ENCODE results near the gene MYPN. TPM values are rescaled to one million over a fixed set of nuclear protein-coding genes. Genes with fewer than 3 reads are reported as not detected.

MYPN gene
- total RNA-seq, 2 donors from 2014 or later, result not detected

DNA sequence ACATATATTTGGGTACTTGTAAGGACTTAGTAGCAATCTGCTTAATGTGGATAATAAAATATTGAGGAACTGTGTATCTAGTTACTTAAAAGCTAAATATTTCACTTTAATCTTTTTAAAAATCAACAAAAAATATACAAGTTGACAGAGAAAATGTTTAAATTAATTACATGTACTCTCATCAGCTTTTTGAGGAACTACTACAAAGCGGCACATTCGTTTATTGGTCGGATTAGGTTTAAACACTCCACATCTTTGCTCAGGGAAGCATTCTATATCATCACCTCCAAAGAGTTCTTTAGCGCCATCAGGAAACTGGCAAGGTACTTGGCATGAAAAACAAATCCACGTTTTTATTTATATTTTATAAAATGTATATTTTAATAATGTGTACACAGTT is 121.0 kb downstream of the MYPN start:
- Histone ChIP-seq H3K9ac (ENCODE audit: extremely low read depth, low read length, poor library complexity, severe bottlenecking) (no peak overlapping the region), H3K9me3 (ENCODE audit: control insufficient read depth, low read length) (no peaks in the 10 kb centered on the region), H3K27ac (ENCODE audit: low read depth, low read length) (no peak overlapping the region), H3K4me1 (ENCODE audit: control insufficient read depth, insufficient read depth, low read length) (no peaks in the 10 kb centered on the region), H3K27me3 (ENCODE audit: control insufficient read depth, insufficient read depth, low read length, poor library complexity, severe bottlenecking) (peaks cover 59% of the 10 kb centered on the region), H3K4me3 (ENCODE audit: low read length) (no peak overlapping the region), H3K36me3 (ENCODE audit: control insufficient read depth, insufficient read depth, low read length) (no peaks in the 10 kb centered on the region)
- Mint-ChIP-seq H3K4me1 (peaks cover 11% of the 10 kb centered on the region), H3K9me3 (no peaks in the 10 kb centered on the region), H3K36me3 (ENCODE audit: low read depth) (no peaks in the 10 kb centered on the region), H3K27me3 (ENCODE audit: insufficient read depth) (peaks cover 46% of the 10 kb centered on the region), H3K4me3 (no peak overlapping the region), H3K27ac (no peak overlapping the region)
- TF ChIP-seq, protein P1, sequence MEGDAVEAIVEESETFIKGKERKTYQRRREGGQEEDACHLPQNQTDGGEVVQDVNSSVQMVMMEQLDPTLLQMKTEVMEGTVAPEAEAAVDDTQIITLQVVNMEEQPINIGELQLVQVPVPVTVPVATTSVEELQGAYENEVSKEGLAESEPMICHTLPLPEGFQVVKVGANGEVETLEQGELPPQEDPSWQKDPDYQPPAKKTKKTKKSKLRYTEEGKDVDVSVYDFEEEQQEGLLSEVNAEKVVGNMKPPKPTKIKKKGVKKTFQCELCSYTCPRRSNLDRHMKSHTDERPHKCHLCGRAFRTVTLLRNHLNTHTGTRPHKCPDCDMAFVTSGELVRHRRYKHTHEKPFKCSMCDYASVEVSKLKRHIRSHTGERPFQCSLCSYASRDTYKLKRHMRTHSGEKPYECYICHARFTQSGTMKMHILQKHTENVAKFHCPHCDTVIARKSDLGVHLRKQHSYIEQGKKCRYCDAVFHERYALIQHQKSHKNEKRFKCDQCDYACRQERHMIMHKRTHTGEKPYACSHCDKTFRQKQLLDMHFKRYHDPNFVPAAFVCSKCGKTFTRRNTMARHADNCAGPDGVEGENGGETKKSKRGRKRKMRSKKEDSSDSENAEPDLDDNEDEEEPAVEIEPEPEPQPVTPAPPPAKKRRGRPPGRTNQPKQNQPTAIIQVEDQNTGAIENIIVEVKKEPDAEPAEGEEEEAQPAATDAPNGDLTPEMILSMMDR (conservative IDR thresholded peaks at IDR 0.05), result no peak
- 88 to 92% methylated on average over 3 to 4 of the region's 5 CpGs for WGBS, 2 experiments (ENCODE audit: insufficient coverage in 1 of 2, insufficient read length in 1 of 2)
- DNase-seq, result no peak

DNA sequence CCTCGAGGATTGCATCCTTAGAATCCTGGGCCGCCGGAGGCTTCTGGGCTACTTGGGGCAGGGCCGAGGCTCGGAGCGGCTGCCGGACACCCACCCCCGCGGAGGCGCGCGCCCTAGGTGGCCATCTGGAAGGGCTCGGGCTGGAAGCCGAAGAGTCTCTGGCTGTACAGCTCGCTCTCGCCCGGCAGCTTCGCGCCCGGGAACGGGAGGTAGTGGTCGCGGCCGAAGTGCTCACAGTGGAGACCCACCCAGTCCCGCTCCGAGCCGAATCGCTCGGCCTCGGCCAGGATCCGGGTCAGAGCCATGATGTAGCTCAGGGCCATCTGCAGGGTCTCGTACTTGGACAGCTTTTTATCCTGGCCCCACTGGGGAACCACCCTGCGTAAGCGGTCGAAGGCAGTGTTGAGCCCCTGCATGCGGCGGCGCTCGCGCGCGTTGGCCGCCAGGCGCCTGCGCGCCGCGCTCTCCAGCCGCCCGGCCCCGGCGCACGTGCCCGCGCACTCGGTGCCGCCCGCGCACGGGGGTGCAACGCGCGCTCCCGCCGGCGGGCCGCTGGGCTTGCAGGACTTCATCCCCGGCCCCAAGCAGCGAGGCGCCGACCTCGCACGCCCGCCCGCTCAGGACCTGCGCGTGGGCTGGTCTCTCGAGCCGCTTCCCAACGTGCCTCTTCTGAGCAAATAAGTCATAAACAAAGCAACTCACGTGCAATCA is 122.0 kb downstream of the MYPN start:
- H3K9me3 Mint-ChIP-seq, result no peaks in the 10 kb centered on the region
- Histone ChIP-seq H3K27me3 (ENCODE audit: control insufficient read depth, insufficient read depth, low read length, poor library complexity, severe bottlenecking) (peaks cover 59% of the 10 kb centered on the region), H3K9me3 (ENCODE audit: control insufficient read depth, low read length) (no peaks in the 10 kb centered on the region), H3K4me1 (ENCODE audit: control insufficient read depth, insufficient read depth, low read length) (no peaks in the 10 kb centered on the region), H3K4me3 (ENCODE audit: low read length) (peak overlapping the region; percentile 83), H3K36me3 (ENCODE audit: control insufficient read depth, insufficient read depth, low read length) (no peaks in the 10 kb centered on the region), H3K27ac (ENCODE audit: low read depth, low read length) (no peak overlapping the region), H3K9ac (ENCODE audit: extremely low read depth, low read length, poor library complexity, severe bottlenecking) (peak overlapping the region; percentile 66)
- H3K36me3 Mint-ChIP-seq (ENCODE audit: low read depth), result no peaks in the 10 kb centered on the region
- peak; percentile 91 for DNase-seq
- H3K27me3 Mint-ChIP-seq (ENCODE audit: insufficient read depth), result peaks cover 48% of the 10 kb centered on the region
- peak overlapping the region; percentile 82 for H3K27ac Mint-ChIP-seq
- peaks cover 11% of the 10 kb centered on the region for H3K4me1 Mint-ChIP-seq
- TF ChIP-seq, protein P1 (conservative IDR thresholded peaks at IDR 0.05), result peak; percentile 37
- 1% methylated on average over 45 to 81 of the region's 81 CpGs for WGBS, 2 experiments (ENCODE audit: insufficient coverage in 1 of 2, insufficient read length in 1 of 2)
- H3K4me3 Mint-ChIP-seq, result peak overlapping the region; percentile 68

DNA sequence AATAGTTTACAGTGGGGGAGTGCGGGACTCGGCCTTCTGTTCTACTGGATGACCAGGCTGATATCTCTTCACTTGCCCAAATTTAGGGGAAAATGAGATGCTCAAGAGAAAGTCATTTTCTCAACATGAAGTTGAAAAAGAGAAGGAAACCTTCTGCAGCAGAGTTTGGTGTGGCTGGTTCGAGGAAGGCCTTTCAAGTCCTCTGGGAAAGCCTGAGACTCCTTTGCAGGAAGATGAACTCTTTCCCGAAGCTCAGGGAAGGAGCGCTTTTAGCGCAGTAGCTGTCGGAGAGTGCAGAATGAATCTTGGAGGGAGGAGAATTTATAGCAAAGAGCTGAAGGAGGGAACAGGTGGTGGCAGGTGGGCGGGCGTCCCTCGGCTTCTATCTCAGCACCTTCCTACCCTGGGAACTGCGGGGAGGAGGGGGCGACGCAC is 122.5 kb downstream of the MYPN start, which contains the start of gene ATOH7:
ATOH7 (minus strand) TSS at position 297 of the 435 bp plus-strand sequence. CDS start 436 bp downstream, outside the sequence.
- 29 to 31% methylated on average over 6 to 13 of the region's 13 CpGs for WGBS, 2 experiments (ENCODE audit: insufficient coverage in 1 of 2, insufficient read length in 1 of 2)
- H3K4me3 Mint-ChIP-seq, result peak within 1 kb of the TSS; percentile 68
- TF ChIP-seq, protein P1 (conservative IDR thresholded peaks at IDR 0.05), result no peak
- no peak for DNase-seq
- Histone ChIP-seq H3K36me3 (ENCODE audit: control insufficient read depth, insufficient read depth, low read length) (no peaks in the 10 kb centered on the region), H3K4me3 (ENCODE audit: low read length) (peak within 1 kb of the TSS; percentile 83), H3K9ac (ENCODE audit: extremely low read depth, low read length, poor library complexity, severe bottlenecking) (peak within 1 kb of the TSS; percentile 66), H3K4me1 (ENCODE audit: control insufficient read depth, insufficient read depth, low read length) (no peaks in the 10 kb centered on the region), H3K27me3 (ENCODE audit: control insufficient read depth, insufficient read depth, low read length, poor library complexity, severe bottlenecking) (peaks cover 59% of the 10 kb centered on the region), H3K27ac (ENCODE audit: low read depth, low read length) (no peak within 1 kb of the TSS), H3K9me3 (ENCODE audit: control insufficient read depth, low read length) (no peaks in the 10 kb centered on the region)
- peaks cover 11% of the 10 kb centered on the region for H3K4me1 Mint-ChIP-seq
- no peaks in the 10 kb centered on the region for H3K36me3 Mint-ChIP-seq (ENCODE audit: low read depth)
- H3K27me3 Mint-ChIP-seq (ENCODE audit: insufficient read depth), result peaks cover 48% of the 10 kb centered on the region
- no peaks in the 10 kb centered on the region for H3K9me3 Mint-ChIP-seq
- H3K27ac Mint-ChIP-seq, result peak within 1 kb of the TSS; percentile 82
